HL-60 (cell line): ENCODE measurements around the gene RNGTT.

Experiments
- DNase-seq, 2 experiments: peaks; one replicate each; pipeline ENCODE4 v3.0.0-alpha.2; 2010 to 2020; ENCODE audit warnings: low read depth in 1 of 2, low spot score in 1 of 2
- H3K27ac ChIP-seq: fragments of 250-450 bp; sonication (Bioruptor Pico); replicated peaks from 2 replicates; pipeline ENCODE4 v1.5.1; 2020; ENCODE audit warnings: mild to moderate bottlenecking, moderate library complexity
- H3K27me3 ChIP-seq: fragments of 250-450 bp; sonication (Bioruptor Pico); 2 replicates; pipeline ENCODE4 v1.5.1; 2021; ENCODE audit warnings: mild to moderate bottlenecking, moderate library complexity; ENCODE audit not compliant: insufficient read depth, poor library complexity, severe bottlenecking
- H3K4me3 ChIP-seq: replicated peaks from 2 replicates; pipeline ENCODE4 v1.5.1; 2011; ENCODE audit warnings: mild to moderate bottlenecking, control low read depth, low read length; ENCODE audit not compliant: insufficient read depth
- CTCF ChIP-seq: IDR thresholded peaks from one replicate; pipeline ENCODE4 v1.5.1; 2011; ENCODE audit warnings: low read length, control low read depth, inconsistent platforms; ENCODE audit not compliant: insufficient read depth
- GABPA ChIP-seq: IDR thresholded peaks from 2 replicates; pipeline ENCODE4 v1.6.1; 2012; ENCODE audit warnings: low read depth
- POLR2AphosphoS5 ChIP-seq: IDR thresholded peaks from 2 replicates; pipeline ENCODE4 v1.6.1; 2012; ENCODE audit warnings: low read depth
- REST ChIP-seq: IDR thresholded peaks from 2 replicates; pipeline ENCODE4 v1.6.1; 2012; ENCODE audit warnings: low read depth; ENCODE audit not compliant: insufficient replicate concordance
- SPI1 ChIP-seq: IDR thresholded peaks from 2 replicates; pipeline ENCODE4 v1.6.1; 2012; ENCODE audit warnings: low read depth, mild to moderate bottlenecking, borderline replicate concordance

Gene RNGTT

GRCh38 chr6:88670369-88670768, 293.0 kb downstream of the RNGTT start:
- no peak for DNase-seq
- no peak overlapping the region for H3K4me3 ChIP-seq
- no peaks in the 10 kb centered on the region for H3K27me3 ChIP-seq
- TF ChIP-seq POLR2AphosphoS5 (no peak), SPI1 (no peak), GABPA (no peak), REST (no peak), CTCF (no peak)
- H3K27ac ChIP-seq = no peak overlapping the region

- no peaks in the 10 kb centered on the region for H3K27me3 ChIP-seq
- no peak for DNase-seq
- TF ChIP-seq GABPA = no peak
- no peak for TF ChIP-seq SPI1
- TF ChIP-seq POLR2AphosphoS5 = no peak
- TF ChIP-seq REST = no peak
- TF ChIP-seq CTCF = no peak
- no peak overlapping the region for H3K27ac ChIP-seq
- no peak overlapping the region for H3K4me3 ChIP-seq
Measured at GRCh38 chr6:88669475-88669874, 293.9 kb downstream of the RNGTT start.

GRCh38 chr6:88666901-88667300, 296.5 kb downstream of the RNGTT start:
- Histone ChIP-seq H3K4me3 (no peak overlapping the region), H3K27ac (no peak overlapping the region), H3K27me3 (no peaks in the 10 kb centered on the region)
- no peak for DNase-seq
- TF ChIP-seq GABPA (no peak), SPI1 (no peak), CTCF (no peak), POLR2AphosphoS5 (no peak), REST (no peak)
